ENCODE results near the gene FANCD2.
"Not testable (repeated sequence)": the region's sequence is repeated elsewhere in the genome, so short reads cannot be mapped to it uniquely, and the experiment has no call there.

DNA sequence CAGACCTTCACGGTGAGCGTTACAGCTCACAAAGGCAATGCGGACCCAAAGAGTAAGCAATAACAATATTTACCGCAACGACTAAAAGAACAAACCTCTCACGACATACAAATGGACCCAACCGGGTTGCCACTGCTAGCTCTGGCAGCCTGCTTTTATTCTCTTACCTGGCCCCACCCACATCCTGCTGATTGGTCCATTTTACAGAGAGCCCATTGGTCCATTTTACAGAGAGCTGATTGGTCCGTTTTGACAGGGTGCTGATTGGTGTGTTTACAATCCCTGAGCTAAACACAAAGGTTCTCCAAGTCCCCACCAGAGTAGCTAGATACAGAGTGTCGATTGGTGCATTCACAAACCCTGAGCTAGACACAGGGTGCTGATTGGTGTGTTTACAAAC is 109.6 kb downstream of the FANCD2 start:
- TF ChIP-seq EZH2phosphoT487 (IDR thresholded peaks at IDR 0.05; ENCODE audit: insufficient read depth, low read depth); EZH2 (IDR thresholded peaks at IDR 0.05; ENCODE audit: insufficient read depth, poor library complexity, severe bottlenecking): not testable (repeated sequence)

Data from GM23248 (cell line).